ENCODE results near the gene TNFAIP3.

- no peak for TF ChIP-seq CTCF (IDR thresholded peaks at IDR 0.05)
- TF ChIP-seq POLR2AphosphoS5 (IDR thresholded peaks at IDR 0.05), result peak in 2 of 4 donors; percentile 28 to 36
- no peak for TF ChIP-seq EP300 (IDR thresholded peaks at IDR 0.05)
Observed at GRCh38 chr6:137850816-137851602, 16.1 kb upstream of the TNFAIP3 start.
